Measurements from ENCODE around the gene ASPHD1.
"Not testable (repeated sequence)": the region's sequence is repeated elsewhere in the genome, so short reads cannot be mapped to it uniquely, and the experiment has no call there.

ASPHD1 gene

DNA sequence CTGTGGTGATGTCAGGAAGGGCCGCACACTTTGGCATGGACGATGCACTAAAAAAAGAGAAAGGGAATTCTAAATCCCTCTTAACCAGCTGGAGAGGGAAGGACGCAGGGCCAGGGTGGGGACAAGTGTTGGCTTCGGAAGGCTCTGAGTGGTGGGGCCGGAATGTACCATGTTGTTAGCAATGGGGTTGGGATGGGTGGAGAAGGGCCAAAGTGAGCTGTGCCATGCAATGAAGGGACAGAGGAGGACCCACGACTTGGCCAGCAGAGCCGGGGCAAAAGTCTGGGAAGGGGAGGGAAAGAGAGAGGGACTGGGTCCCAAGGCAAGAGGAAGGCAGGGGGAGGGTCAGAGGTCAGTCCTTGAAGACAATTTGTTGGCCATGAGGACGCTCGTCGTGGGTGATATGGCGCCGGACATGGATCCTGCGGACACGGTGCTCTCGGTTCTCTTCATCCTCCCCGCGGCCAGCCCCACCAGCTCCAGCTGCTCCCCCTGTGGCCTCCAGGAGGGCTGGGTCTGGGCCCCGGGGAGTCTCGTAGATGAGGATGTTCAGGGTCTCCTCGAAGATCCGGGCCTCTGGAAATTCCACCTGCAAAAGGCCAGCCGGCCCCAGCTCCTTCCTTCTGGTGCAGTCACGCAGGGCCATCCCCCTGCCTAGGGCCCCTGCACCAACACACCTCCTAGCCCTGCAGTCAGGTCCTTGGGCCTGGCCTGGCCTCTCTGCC is 6.4 kb downstream of the ASPHD1 start:
- no peak overlapping the region for H3K4me3 Mint-ChIP-seq
- no peak for DNase-seq
- peaks cover 14 to 30% of the 10 kb centered on the region in 2 donors for H3K36me3 Mint-ChIP-seq
- peak overlapping the region; percentile 56 for H3K27ac Mint-ChIP-seq
- peaks cover 3 to 10% of the 10 kb centered on the region in 2 donors for H3K4me1 Mint-ChIP-seq
- H3K27me3 Mint-ChIP-seq = no peaks in the 10 kb centered on the region
- no peak for ATAC-seq (replicated peaks)
- no peaks in the 10 kb centered on the region for H3K9me3 Mint-ChIP-seq

DNA sequence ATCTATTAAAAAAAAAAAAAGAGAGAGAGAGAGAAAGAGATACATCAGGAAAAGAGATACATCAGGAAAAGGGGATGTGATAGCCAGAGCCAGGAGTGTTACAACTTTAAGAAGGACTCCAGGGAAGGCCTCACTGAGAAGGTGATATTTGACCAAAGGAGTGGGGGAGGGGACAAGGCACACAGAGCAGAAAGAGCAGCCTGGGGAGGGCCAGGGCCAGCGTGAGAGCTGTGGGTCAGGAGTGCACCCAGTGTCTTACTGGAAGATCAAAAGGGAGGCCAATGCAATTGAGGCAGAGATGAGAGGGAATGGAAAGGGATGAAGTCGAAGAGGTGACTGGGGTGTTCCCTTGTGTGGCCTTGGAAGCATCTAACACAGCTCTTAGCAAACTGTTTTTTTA is 7.7 kb downstream of the ASPHD1 start:
- Mint-ChIP-seq H3K27ac (no peak overlapping the region), H3K36me3 (peaks cover 19 to 36% of the 10 kb centered on the region in 2 donors), H3K9me3 (no peaks in the 10 kb centered on the region), H3K4me3 (no peak overlapping the region), H3K4me1 (peaks cover 5 to 10% of the 10 kb centered on the region in 2 donors), H3K27me3 (no peaks in the 10 kb centered on the region)
- no peak for DNase-seq
- no peak for ATAC-seq (replicated peaks)

DNA sequence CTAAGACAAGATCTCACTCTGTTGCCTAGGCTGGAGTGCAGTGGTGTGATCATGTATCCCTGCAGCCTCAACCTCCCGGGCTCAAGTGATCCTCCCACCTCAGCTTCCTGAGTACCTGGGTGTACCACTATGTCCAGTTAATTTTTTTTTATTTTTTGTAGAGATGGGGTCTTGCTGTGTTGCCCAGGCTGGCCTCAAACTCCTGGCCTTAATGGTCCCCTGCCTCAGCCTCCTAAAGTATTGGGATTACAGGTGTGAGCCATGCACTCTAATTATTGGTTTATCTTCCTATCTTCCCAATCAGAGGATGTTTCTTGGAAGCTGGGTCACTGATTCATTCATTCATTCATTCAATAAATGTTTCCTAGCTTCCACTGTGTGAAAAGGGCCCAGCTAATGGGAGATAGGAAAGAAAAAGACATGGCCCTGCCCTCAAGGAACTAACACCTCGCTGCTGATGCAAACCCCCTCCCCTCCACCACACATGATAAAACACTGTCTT is 8.5 kb downstream of the ASPHD1 start:
- DNase-seq (no peak), ATAC-seq (replicated peaks) (no peak)
- Mint-ChIP-seq H3K4me1 (peaks cover 5% of the 10 kb centered on the region in 2 donors), H3K4me3 (no peak overlapping the region), H3K27me3 (no peaks in the 10 kb centered on the region), H3K27ac (no peak overlapping the region), H3K9me3 (no peaks in the 10 kb centered on the region), H3K36me3 (peaks cover 25 to 44% of the 10 kb centered on the region in 2 donors)

DNA sequence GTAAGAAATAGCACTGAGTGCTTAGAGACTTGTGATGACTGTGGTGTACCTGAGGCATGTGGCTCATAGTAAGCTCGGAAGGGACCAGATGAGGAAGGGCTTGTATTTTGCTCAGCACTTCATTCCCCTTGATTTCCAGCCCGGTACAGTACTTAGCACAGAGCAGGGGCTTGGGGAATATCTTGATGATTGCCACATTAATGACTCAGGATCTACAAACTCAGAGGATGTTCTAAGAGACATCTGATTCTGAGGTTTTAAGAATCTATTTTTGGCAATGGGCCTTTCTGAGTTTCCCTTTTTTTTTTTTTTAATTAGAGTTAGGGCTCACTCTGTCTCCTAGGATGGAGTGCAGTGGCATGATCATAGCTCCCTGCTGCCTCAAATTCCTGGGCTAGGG is 9.1 kb downstream of the ASPHD1 start:
- Mint-ChIP-seq H3K9me3 (no peaks in the 10 kb centered on the region), H3K27me3 (no peaks in the 10 kb centered on the region), H3K36me3 (peaks cover 31 to 49% of the 10 kb centered on the region in 2 donors)

DNA sequence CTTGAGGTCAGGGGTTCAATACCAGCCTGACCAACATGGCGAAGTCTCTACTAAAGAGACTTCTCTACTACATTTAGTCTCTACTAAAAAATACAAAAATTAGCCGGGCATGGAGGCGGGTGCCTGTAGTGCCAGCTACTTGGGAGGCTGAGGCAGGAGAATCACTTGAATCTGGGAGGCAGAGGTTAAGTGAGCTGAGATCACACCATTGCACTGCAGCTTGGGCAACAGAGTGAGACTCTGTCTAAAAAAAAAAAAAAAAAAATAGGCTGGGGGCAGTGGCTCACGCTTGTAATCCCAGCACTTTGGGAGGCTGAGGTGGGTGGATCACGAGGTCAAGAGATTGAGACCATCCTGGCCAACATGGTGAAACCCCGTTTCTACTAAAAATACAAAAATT is 9.6 kb downstream of the ASPHD1 start:
- not testable (repeated sequence) for DNase-seq; H3K27ac Mint-ChIP-seq; H3K9me3 Mint-ChIP-seq; H3K4me3 Mint-ChIP-seq; ATAC-seq (replicated peaks); H3K4me1 Mint-ChIP-seq; H3K27me3 Mint-ChIP-seq
- peaks cover 33 to 53% of the 10 kb centered on the region in 2 donors for H3K36me3 Mint-ChIP-seq

More for the DNA sequence above, 9.1 kb downstream of the ASPHD1 start:
- Mint-ChIP-seq H3K4me1 (peaks cover 5% of the 10 kb centered on the region in 2 donors), H3K4me3 (no peak overlapping the region), H3K27ac (no peak overlapping the region)
- DNase-seq = no peak
- ATAC-seq (replicated peaks) = no peak

DNA sequence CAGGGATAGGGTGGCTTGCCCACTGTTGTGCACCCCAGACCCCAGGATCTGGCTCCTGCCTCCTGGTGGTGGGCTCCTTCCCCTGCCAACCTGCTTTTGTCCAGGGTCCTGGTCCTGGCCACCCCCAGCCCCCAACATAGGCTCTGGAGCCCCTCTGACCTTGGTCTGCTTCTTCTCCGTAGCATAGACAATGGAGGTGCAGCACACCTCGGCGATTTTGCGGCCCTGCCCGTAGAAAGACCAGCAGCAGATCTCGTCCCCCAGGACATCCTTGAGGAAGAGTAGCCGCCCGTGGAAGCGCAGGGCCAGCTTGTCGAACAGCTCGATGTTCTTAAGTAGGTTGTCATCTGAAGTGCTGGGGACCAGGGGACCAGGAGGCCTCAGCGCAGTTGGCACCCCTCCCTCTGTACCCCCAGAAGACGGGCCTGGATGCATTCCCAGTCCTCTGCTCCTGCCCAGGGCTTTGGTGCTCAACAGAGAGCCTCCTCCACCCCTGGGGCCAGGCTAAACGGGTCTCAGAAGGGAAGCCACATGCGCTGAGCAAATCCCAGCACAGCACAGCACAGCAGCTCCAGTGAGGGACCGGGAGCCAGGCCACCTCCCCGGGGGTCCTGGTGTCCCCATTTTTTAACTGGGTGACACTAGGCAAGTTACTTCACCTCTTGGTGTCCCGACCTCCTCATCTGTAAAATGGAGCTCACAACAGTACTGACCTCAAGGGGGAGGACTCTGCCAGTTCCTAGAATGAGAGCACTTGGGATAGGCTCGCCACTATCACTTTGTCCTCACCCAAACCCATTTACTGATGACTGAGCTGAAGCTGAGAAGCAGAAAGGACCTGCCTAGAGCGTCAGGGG is 10.8 kb downstream of the ASPHD1 start:
- H3K36me3 Mint-ChIP-seq = peaks cover 44 to 63% of the 10 kb centered on the region in 2 donors
- no peak overlapping the region for H3K4me3 Mint-ChIP-seq
- ATAC-seq (replicated peaks) (no peak), DNase-seq (no peak)
- H3K4me1 Mint-ChIP-seq = peaks cover 5 to 9% of the 10 kb centered on the region in 2 donors
- peak overlapping the region; percentile 25 for H3K27ac Mint-ChIP-seq
- no peaks in the 10 kb centered on the region for H3K9me3 Mint-ChIP-seq
- H3K27me3 Mint-ChIP-seq = no peaks in the 10 kb centered on the region

DNA sequence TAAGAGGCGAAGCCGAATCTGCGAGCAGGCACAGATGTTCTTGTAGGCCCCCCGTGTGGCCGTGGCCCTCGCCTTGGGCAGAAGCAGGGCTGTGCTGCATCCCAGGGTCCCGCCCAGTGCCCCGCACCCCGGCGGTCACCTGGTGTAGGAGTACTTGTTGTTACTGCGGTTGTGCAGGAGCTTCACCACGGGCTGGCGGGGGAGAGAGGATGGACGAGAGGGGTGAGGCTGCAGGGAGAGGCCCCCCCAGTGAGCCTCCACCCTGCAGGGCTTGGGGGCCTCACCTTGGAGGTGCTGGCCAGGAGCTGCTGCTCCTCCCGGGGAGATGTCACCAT is 11.4 kb downstream of the ASPHD1 start:
- DNase-seq (no peak), ATAC-seq (replicated peaks) (no peak)
- H3K4me1 Mint-ChIP-seq = peaks cover 5 to 10% of the 10 kb centered on the region in 2 donors
- H3K27me3 Mint-ChIP-seq = no peaks in the 10 kb centered on the region
- H3K4me3 Mint-ChIP-seq = no peak overlapping the region
- no peaks in the 10 kb centered on the region for H3K9me3 Mint-ChIP-seq
- peaks cover 45 to 63% of the 10 kb centered on the region in 2 donors for H3K36me3 Mint-ChIP-seq
- H3K27ac Mint-ChIP-seq = no peak overlapping the region

DNA sequence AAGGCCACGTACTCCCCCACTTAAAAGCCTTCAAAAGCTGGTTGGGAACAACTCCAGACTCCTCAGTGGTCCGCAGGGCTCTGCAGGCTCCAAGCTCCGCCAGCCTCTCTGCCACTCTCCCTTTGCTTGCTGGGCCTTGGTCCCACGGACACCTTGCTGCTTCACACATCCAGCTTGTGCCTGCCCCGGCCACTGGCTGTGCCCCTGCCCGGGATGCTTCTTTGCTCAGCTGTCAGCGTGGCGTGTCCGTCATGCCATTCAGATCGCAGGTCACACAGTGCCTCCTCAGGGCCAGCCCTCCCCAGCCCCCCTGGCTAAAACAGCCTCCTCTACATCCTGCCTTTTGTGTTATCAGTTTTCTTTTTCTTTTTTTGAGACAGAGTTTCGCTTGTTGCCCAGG is 11.8 kb downstream of the ASPHD1 start:
- no peak overlapping the region for H3K27ac Mint-ChIP-seq
- no peaks in the 10 kb centered on the region for H3K27me3 Mint-ChIP-seq
- H3K4me1 Mint-ChIP-seq = peaks cover 5 to 10% of the 10 kb centered on the region in 2 donors
- peaks cover 48 to 65% of the 10 kb centered on the region in 2 donors for H3K36me3 Mint-ChIP-seq
- no peaks in the 10 kb centered on the region for H3K9me3 Mint-ChIP-seq
- ATAC-seq (replicated peaks) = no peak
- DNase-seq = no peak
- no peak overlapping the region for H3K4me3 Mint-ChIP-seq

DNA sequence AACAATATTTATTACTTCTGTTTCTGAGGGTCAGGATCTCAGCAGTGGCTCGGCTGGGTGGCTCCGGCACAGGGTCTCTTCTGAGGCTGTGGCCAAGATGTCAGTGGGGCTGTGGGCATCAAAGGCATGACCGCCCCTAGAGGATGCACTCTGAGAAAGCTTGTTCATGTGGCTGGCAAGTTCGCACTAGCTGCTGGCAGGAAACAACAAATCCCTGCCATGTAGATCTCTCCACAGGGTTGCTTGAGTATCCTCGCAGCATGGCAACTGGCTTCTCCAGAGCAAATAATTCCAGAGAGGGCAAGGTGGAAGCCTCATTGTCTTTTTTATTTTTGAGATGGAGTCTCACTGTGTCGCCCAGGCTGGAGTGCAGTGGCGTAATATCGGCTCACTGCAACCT is 13.2 kb downstream of the ASPHD1 start:
- no peaks in the 10 kb centered on the region for H3K9me3 Mint-ChIP-seq
- DNase-seq (no peak), ATAC-seq (replicated peaks) (no peak)
- H3K27me3 Mint-ChIP-seq = no peaks in the 10 kb centered on the region
- no peak overlapping the region for H3K4me3 Mint-ChIP-seq
- H3K27ac Mint-ChIP-seq = no peak overlapping the region
- peaks cover 43 to 61% of the 10 kb centered on the region in 2 donors for H3K36me3 Mint-ChIP-seq
- peaks cover 4 to 10% of the 10 kb centered on the region in 2 donors for H3K4me1 Mint-ChIP-seq

DNA sequence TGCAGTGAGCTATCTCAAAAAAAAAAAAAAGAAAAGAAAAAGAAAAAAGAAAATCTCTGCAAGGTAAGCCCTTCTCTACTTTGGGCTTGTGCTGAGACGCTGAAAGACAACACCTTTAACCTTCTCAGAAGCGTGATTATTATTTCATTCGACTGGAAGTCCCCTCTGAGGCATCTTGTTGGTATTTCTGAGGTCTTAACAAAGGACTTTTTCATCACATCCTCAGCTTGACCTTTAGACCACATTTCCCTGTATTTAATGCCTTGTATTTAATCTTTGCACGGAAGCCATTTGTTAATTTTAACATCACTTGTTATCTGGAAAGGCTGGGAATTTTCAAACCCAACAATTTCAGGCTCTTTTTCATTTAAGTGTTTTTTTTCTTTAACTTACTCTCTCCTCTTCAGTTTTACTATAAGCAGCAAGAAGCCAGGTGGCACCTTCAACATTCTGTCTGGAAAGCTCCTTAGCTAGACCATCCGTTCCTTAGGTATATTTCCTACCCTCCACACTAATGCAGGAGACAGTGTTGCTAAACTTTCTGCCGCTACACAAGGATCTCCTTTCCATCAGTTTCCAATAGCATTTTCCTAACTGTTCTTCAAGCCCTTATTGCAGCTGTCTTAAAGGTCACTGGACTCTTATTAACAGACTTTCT is 15.4 kb downstream of the ASPHD1 start:
- DNase-seq (no peak), ATAC-seq (replicated peaks) (no peak)
- Mint-ChIP-seq H3K27me3 (no peaks in the 10 kb centered on the region), H3K4me1 (peaks cover 5 to 19% of the 10 kb centered on the region in 2 donors), H3K27ac (peak overlapping the region; percentile 56), H3K9me3 (no peaks in the 10 kb centered on the region), H3K4me3 (no peak overlapping the region), H3K36me3 (peaks cover 53 to 64% of the 10 kb centered on the region in 2 donors)

DNA sequence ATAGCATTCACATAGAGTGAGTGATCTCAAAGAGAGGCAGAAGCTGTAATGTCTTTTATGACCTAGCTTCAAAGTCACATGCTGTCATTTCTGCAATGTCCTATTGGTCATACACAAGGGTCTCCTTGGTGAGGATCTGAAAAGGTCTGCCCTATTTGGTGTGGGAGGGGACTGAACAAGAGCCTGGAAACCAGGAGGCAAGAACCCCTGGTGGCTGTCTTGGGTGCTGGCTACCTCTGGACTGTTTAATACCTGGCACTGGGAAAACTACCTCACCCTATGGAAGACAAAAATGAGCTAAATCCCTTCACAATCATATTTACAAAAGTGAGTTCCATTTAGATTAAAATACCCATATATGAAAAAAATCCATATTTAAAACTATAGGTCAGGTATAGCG is 16.7 kb downstream of the ASPHD1 start:
- Mint-ChIP-seq H3K4me3 (no peak overlapping the region), H3K36me3 (peaks cover 56 to 62% of the 10 kb centered on the region in 2 donors), H3K27ac (no peak overlapping the region), H3K27me3 (no peaks in the 10 kb centered on the region), H3K9me3 (no peaks in the 10 kb centered on the region), H3K4me1 (peaks cover 10 to 21% of the 10 kb centered on the region in 2 donors)
- DNase-seq = no peak
- peak in 1 of 2 donors; percentile 34 for ATAC-seq (replicated peaks)

DNA sequence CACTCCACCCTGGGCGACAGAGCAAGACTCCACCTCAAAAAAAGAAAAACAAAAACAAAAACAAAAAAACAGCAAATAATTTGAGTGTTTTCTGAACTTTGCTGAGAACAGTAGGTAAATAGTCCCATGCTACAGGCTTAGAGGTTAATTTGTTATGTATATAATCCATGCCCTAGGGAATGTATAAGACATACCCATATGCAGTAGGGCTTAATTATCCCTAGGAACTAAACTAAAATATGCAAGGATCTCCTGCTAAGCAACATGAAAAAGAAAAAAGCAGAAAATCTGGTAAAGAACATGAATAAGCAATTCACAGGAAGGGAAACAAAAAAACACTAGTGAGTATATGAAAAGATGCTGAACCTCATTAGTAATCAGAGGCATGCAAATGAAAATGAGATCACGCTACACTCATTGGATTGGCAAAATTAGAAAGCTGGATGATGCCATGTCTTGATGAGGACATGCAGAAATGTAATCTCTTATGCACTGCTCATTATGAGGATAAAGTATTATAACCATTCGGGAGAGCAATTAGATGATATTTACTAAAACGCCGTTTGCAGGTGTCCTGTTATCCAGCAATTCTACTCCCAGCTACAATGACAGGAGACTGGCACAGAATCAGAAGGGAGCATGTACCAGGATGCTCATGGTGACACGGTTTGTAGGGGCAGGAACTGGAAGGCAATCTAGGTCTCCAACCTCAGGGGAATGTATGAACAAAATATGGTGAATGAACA is 20.2 kb downstream of the ASPHD1 start:
- ATAC-seq (replicated peaks) (no peak), DNase-seq (no peak)
- no peaks in the 10 kb centered on the region for H3K9me3 Mint-ChIP-seq
- peaks cover 38 to 51% of the 10 kb centered on the region in 2 donors for H3K36me3 Mint-ChIP-seq
- H3K4me1 Mint-ChIP-seq = peaks cover 14 to 50% of the 10 kb centered on the region in 2 donors
- no peaks in the 10 kb centered on the region for H3K27me3 Mint-ChIP-seq
- no peak overlapping the region for H3K4me3 Mint-ChIP-seq
- peak overlapping the region; percentile 67 for H3K27ac Mint-ChIP-seq

DNA sequence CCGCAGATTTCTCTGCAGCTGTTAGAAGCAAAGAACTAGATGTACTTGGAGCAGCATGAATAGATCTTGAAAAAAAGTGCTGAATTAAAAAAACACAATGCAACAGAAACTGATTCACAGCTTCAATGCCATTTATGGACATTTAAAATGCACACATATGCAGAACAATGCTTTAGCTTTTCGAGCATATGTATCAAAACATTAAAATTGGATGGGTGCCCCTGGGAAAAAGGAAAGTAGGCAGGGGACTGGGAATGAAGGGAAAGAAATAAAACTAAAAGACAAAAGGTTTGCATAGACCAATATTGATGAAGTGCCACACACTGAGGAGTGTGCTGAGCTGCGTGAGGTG is 20.7 kb downstream of the ASPHD1 start:
- Mint-ChIP-seq H3K27me3 (no peaks in the 10 kb centered on the region), H3K9me3 (no peaks in the 10 kb centered on the region), H3K4me3 (no peak overlapping the region), H3K4me1 (peaks cover 14 to 46% of the 10 kb centered on the region in 2 donors), H3K27ac (no peak overlapping the region), H3K36me3 (peaks cover 35 to 48% of the 10 kb centered on the region in 2 donors)
- ATAC-seq (replicated peaks) (no peak), DNase-seq (no peak)

DNA sequence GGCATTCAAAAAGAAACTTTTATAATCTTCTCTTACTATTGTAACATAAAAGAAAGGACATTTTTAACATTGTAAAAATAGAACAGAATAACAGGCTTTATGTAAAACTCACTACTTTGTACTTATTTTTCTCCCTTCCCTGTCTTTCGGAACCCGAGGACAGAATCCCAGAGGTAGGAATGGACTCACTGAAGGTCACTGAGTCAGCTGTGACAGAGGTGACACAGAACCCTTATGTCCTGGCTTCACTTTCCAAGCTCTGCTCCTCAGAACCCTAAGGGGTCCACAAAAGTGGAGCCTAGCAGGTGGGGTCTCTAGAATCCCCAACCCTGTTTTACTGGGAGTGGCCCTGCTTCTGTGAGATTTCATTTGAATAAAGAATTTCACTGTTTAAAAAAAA is 22.0 kb downstream of the ASPHD1 start:
- Mint-ChIP-seq H3K4me1 (peaks cover 24 to 55% of the 10 kb centered on the region in 2 donors), H3K27ac (no peak overlapping the region)

More for the DNA sequence above, 22.0 kb downstream of the ASPHD1 start:
- Mint-ChIP-seq H3K36me3 (peaks cover 24 to 38% of the 10 kb centered on the region in 2 donors), H3K27me3 (no peaks in the 10 kb centered on the region), H3K9me3 (no peaks in the 10 kb centered on the region), H3K4me3 (no peak overlapping the region)
- DNase-seq = no peak
- no peak for ATAC-seq (replicated peaks)
